Stimulated activated CD4-positive, alpha-beta T cell treated with anti-CD3 and anti-CD28 coated beads, TNF-alpha, amount 100 ng/mL, for 1 hour (primary cell): ENCODE measurements around the gene PARVA.

Source experiments
- DNase-seq, 3 donors: peaks; one replicate each; pipeline ENCODE4 v3.0.0-alpha.2; 2020; ENCODE audit warnings: low read depth in 3 of 3, low spot score in 1 of 3

PARVA gene

GRCh38 chr11:12544986-12545775, 167.8 kb downstream of the PARVA start:
- DNase-seq = no peak

DNA sequence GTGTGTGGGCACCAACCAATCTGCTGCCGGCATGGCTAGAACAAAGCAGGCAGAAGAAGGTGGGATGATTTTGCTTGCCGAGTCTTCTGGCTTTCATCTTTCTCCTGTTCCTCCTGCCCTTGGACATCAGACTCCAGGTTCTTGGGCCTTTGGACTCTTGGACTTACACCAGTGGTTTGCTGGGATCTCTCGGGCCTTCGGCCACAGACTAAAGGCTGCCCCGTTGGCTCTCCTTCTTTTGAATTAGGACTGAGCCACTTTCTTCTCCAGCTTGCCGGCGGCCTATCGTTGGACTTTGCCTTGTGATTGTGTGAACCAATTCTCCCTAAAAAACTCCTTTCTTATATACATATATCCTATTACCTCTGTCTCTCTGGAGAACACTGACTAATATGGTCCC, 168.8 kb downstream of the PARVA start:
- DNase-seq = no peak

DNA sequence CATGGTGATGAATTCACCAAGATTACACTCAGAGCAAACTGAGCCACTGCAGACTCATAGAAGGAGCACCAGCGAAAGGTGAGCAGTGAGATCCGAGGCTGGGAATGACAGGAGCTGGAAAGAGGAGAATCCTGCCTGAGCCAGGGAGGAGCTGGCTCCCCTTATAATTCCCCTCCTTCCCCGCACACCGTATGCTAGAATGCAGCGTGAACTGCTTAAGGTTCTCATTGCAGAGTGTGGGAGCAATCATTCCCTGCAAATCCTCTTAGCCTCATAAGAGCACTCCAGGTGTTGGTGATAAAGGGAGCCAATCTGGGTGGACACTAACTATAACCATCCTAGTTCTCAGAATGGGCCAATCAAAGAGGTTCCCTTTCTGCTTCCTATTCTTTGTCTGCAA, 169.3 kb downstream of the PARVA start:
- DNase-seq = no peak

DNA sequence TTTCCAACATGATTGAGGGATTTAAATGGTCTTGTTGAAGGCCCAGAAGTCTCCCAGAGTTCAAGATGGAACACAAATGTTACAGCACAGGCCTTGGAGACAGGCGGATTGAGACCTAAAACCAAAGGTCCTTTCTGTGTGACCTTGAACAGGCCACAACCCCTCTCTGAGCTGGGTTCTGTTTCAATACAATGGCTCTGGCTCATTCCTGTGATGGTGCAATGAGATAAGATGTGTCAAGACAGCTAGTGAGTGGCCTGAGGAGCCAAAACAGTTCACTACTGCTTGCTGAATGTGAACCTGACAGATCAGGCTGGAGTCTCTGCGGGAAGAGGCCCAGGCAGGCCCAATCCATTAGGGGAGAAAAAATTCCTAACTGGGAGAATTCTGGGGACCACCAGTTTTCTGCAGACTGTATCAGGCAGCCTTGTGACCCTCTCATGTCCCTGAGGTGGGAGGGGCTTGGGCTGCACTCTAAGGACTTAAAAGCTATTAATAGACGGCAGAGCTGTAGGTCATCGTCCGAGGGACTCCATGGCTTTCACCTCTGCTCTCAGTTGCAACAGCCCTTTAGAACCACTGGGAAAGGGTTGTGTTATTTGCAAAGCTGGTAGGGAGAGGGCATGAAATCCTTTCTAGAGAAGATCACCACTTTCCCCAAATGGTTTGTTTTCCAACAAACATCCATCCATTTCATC, 170.7 kb downstream of the PARVA start:
- DNase-seq = no peak

GRCh38 chr11:12552692-12553091, 175.3 kb downstream of the PARVA start:
- no peak for DNase-seq

GRCh38 chr11:12554122-12554521, 176.8 kb downstream of the PARVA start:
- no peak for DNase-seq

GRCh38 chr11:12556155-12556554, 178.8 kb downstream of the PARVA start:
- DNase-seq = no peak

DNA sequence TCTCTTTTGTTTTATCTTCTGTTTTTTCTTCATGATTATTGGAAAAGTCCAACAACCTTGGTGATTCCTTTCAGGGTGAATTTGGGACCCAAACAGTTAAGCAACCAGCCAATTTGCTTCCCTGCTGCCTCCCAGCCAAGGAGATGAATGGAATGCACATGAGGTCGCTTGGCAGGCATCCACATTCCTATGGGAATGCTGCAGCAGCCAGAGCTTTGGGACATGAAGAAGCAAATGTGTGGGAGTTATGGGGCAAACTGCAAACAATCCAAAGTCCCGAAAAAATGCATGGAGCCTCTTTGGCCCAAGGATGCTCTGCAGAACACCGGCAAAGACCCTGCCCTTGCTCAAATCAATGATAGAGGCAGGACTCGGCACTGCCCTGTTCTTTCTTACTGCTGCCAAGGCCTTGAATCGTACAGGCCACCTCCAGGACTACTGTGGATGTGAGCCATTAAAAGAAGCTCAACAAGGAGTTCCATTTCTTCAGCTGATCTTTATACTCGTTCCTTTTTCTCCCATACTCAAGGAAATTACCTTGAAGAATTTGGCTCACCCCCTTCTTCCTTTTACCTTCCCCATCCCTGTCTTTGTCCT, 179.5 kb downstream of the PARVA start:
- DNase-seq = no peak

- DNase-seq = no peak
Observed at GRCh38 chr11:12559011-12559410, 181.6 kb downstream of the PARVA start.

GRCh38 chr11:12560362-12560761, 183.0 kb downstream of the PARVA start:
- DNase-seq = no peak

DNA sequence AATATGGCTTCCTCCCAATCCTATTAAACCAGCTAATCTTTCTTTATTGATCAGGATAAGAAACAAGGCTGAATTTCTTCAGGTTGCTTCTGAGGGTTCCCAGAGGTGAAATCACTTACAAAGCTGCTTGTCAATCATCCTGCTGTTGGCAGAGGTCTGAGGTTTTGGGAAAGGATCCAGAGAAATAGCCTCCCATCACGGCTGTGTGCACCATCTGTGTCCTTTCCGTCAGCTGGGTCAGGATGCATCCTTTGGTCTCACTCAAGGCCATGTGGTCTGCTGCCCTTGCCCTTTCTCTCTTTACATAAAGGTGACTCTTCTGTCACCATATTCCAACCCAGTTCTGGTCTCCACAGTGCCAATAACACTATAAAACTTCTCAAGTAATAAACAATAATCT, 183.5 kb downstream of the PARVA start:
- DNase-seq = no peak

GRCh38 chr11:12564012-12564411, 186.6 kb downstream of the PARVA start:
- no peak for DNase-seq

GRCh38 chr11:12565406-12565805, 188.0 kb downstream of the PARVA start:
- no peak for DNase-seq

DNA sequence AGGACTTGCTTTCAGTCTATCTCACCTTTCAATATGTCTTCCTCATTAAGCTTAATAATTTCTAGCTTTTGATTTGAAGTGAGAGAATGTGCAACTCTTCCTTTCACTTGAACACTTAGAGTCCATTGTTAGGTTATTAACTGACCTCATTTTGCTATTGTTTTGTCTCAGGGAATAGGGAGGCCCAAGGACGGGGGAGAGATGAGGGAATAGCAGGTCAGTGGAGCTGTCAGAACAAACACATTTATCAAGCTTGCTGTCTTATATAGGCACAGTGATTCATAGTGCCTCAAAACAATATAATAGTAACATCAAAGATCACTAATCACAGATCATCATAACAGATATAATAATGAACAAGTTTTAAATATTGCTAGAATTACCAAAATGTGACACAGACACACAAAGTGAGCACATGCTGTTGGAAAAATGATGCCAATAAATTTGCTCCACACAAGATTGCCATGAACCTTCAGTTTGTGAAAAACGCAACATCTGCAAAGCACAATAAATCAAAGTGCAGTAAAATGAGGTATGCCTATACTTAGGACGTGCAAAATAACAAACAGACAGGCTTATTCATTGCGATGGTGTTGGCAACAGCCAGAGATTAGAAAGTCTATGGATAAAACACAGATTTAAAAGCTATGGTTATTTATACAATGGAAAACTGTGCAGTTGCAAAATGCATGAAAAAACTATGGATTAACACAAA, 190.5 kb downstream of the PARVA start:
- no peak for DNase-seq

DNA sequence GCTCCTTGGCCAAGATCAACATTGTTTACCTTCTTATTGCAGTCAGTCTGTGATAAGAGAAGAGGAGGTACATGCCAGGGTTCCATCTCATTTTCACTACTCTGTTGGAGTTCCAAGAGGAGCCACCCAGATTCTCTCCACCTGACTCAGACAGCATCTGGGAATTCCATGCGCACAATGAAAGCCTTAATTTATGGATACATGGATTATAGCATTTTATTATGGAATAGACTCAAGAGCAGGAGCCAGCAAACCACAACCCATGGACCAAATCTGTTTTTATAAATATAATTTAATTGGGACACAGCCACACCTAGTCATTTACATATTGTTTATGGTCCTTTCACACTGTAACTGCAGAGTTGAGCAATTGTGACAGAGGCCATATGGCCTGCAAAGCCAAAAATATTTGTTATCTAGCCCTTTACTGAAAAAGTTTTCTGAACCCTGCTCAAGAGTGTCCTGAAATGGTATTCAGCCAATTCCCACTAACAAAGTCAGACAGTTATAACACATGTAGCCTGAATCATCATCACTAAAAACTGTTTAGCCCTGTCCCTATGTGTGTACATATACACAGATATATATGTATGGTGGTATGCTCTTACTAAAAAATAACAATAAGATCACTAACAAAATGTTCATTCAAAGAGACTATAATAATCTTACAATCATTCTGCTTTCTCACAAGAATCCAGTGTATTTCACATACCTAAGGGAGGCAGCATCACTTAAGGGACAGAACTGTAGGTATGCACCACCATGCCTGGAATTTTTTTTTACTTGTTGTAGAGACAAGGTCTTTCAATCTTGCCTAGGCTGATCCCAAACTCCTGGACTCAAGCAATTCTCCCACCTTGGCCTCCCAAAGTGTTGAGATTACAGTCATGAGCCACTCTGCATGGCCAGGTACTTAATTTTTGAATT, 192.4 kb downstream of the PARVA start:
- DNase-seq = no peak

DNA sequence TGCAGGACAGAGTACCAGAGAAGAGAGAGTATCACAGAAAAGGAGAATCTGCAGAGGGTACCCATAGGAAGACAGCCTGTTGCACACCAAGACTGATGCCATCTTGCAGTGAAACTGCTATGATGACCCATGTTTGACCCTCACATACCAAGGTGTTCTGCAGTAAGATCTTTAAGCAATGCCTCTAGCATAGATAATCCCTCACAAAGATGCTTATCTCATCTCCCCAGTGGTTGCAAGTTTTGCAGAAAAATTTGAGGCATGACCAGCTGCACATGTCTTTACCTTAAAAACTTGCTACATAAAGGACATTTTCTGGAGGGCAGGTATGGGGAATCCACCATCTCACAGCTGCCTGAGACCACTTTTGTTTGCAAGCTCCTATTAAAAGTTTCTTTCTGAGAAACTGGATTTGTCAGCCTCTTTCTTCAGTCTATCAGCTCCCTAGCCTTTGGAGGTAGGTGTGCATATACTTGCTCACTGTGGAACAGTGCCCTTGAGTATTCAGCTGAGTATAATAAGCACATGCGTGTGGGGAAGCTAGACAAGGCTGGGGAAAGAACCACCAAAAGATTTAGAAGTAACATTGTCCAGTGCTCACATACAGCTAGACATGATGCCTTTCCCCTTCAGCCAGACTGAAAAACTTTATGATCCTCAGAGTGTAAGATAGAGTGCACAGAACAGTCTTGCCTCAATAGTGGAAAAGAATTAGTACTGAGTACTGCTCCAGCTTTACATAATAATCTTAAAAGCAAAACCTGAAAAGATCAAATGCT, 196.5 kb downstream of the PARVA start:
- no peak for DNase-seq

GRCh38 chr11:12577725-12578644, 200.6 kb downstream of the PARVA start:
- no peak for DNase-seq

DNA sequence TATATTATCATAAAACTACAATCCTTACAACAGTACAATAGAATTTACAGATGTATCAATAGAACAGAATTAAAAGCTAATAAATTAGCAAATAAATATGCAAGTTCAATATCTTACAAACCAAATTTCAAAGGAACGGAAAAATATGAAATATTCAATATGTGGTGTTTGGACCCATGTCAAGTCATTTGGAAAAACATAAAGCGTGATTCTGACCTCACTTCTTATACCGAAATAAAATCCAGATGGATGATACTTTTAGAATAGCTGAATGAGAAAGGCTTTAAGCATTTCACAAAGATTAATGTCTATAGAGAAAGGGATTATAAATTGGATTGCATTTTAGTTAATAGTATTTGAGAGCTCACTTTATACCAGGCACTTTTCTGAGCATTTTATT, 204.0 kb downstream of the PARVA start:
- DNase-seq = no peak

DNA sequence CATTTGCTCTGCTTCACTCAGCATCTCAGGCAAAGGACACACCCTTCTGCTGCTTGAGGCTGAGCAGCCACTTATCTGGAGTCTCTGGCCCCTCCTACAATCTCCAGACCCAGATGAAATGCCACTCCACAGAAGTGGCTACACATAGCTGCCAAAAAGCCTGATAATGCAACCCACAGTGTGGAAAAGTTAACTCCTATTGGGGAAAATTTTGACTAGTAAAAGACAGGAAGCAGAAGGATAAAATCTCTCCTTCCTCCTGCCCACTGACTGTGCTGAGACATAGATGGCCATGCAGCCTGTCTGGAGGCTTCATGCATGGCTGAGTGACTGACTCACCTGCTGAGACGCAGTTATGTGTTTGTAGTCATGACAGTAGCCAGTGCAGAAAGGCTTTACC, 204.6 kb downstream of the PARVA start:
- DNase-seq = no peak
